Astrocyte of the hippocampus (primary cell): Measurements from ENCODE around the gene LAMP2.
"Not testable (repeated sequence)": the region's sequence is repeated elsewhere in the genome, so short reads cannot be mapped to it uniquely, and the experiment has no call there.

ENCODE experiments used
- DNase-seq: peaks from one replicate; pipeline ENCODE4 v3.0.0; 2011; ENCODE audit warnings: low read depth, low spot score

The LAMP2 gene

GRCh38 chrX:120468825-120469525 lies at the start of gene LAMP2:
Gene LAMP2, minus strand, starts transcription at chrX:120469296. Its CDS starts 127 bp downstream, at chrX:120469169.
- DNase-seq: peak; percentile 93

GRCh38 chrX:120517936-120518335 lies 48.8 kb upstream of the LAMP2 start:
- peak; percentile 75 for DNase-seq

DNA sequence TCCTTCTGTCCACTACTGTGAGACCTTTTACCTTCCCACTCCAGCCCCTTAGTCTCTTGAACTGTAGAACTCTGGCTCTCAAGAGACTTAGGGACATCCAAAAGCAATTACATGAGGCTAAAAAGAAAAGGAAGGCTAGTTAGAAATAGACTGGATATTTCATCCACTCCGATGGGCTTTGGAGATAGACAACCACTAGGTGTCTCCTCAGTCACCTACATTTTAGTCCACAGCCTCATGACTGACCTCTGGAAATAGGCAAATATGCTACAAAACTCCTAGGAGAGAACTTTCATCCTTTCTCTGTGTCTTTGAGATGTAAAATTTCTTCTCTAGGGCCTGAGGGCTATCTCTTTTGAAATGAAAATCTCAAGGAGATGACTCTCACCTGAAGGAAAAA lies 45.1 kb upstream of the LAMP2 start:
- peak; percentile 19 for DNase-seq

GRCh38 chrX:120512627-120513026 lies 43.5 kb upstream of the LAMP2 start:
- no peak for DNase-seq

- no peak for DNase-seq
Measured at GRCh38 chrX:120512222-120512621, 43.1 kb upstream of the LAMP2 start.

GRCh38 chrX:120504569-120504968 lies 35.5 kb upstream of the LAMP2 start:
- no peak for DNase-seq

GRCh38 chrX:120499301-120500072 lies 30.4 kb upstream of the LAMP2 start:
- DNase-seq: no peak

- DNase-seq: not testable (repeated sequence)
Measured at GRCh38 chrX:120490119-120490518, 21.0 kb upstream of the LAMP2 start.

GRCh38 chrX:120486786-120487185 lies 17.7 kb upstream of the LAMP2 start:
- no peak for DNase-seq

DNA sequence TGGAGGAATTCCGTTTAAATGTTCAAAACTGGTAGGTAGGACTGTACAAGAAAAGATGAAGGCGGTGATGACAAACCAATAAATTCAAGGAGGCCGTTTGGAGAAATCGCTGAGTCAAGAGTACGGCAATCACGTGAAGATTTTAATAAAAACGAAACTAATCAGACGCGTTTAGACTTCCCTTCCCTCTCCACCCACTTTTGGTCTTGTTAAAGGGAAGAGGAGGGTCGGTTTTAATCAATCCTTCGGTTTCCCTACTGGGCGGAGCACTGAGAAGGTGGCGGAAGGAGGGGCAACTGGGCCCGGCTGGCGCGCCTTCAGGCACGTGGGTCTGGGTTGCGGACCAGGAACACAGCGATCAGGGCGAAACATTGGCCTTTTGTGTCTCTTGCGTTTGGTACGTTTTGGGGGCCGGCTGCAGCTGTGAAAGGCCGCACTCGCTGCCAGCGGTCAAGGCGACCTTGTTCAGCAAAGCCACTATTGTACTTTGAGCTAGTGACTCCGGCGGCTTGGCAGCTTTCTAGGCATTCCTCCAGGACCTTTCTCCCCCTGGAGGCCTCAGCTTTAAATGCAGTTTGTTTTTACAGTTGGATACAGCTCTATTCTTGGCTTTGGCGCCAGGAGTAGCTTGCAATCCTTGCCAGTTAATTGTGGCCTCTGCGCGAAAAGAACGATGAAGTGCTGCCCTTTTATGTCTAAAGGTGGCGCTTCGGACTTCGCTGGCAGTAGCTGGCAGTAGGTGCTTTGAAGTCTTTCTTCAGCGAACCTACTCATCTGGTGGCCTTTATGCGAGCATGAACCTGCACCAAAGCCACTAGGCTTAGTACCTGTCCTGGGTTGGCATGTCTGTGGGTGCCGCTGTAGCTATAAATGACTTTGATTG lies 16.8 kb upstream of the LAMP2 start:
- DNase-seq: peak; percentile 88

- peak; percentile 7 for DNase-seq
Measured at GRCh38 chrX:120485315-120485637, 16.2 kb upstream of the LAMP2 start.

- no peak for DNase-seq
Measured at GRCh38 chrX:120477453-120477852, 8.4 kb upstream of the LAMP2 start.

DNA sequence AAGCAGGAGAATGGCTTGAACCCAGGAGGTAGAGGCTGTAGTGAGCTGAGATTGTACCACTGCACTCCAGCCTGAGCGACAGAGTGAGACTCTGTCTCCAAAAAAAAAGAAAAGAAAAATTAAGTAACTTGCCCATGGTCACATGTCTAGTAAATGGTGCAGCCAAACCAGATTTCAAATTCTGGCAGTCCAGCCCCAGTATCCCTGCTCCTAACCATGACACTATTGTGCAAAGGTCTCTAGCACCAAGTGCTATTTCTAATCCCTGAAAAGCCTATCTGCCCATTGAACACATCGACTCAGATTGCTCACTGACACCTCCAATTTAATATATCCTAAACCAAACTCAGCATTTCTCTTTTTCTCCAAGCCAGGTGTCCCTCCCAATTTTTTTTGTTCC lies 7.6 kb upstream of the LAMP2 start:
- DNase-seq: no peak

DNA sequence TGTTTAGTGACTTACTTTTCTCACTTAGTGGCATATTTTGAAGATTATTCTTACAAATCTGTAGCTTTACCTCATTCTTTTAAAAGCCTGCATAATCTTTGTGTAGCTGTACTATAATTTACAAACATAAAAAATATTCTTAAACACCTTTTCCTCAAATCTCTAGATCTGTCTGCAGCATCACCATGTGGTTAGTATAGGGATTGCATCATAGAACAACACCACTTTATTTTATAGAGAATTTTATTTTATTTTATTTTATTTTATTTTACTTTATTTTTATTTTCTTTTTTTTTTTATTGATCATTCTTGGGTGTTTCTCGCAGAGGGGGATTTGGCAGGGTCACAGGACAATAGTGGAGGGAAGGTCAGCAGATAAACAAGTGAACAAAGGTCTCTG lies 6.4 kb upstream of the LAMP2 start:
- DNase-seq: peak; percentile 39

DNA sequence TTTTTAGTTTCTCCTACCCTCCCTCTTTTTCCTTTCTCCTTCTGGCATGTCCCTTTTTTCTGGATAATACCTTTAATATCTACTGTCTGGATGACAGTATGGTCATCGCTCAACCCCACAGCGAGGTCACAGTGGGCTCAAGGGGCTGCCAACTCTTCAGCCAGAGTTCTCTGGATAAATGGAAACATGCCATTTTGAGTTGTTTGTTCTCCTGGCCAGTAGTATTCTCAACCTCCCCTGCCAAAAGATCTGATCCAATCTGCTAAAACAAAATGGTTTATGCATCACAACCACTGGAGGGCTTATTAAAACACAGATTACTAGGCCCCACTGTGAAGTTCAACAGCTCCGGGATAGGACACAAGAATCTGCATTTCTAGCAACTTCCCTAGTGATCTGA lies 5.0 kb upstream of the LAMP2 start:
- no peak for DNase-seq

GRCh38 chrX:120469657-120470056 lies 561 bp upstream of the LAMP2 start:
- DNase-seq: not testable (repeated sequence)

GRCh38 chrX:120468479-120468824 lies 644 bp downstream of the LAMP2 start:
- no peak for DNase-seq

GRCh38 chrX:120468071-120468470 lies 1.0 kb downstream of the LAMP2 start:
- DNase-seq: no peak

DNA sequence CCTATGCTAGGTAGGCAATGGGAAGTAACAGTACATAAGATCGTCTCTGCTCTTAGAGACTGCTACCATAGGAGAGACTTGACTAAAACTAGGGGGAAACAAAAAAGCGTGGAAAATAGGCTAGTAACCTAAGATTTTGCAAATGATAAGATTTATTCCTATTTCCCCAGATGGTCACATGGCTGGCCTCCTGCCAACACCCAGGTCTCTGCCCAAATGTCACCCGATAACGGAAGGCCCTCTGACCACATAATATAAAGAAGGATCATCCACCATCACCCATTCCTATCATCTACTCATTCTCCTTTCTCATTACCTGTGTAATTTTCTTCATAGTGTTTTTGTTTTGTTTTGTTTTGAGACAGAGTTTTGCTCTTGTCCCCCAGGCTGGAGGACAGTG lies 4.7 kb downstream of the LAMP2 start:
- DNase-seq: no peak

DNA sequence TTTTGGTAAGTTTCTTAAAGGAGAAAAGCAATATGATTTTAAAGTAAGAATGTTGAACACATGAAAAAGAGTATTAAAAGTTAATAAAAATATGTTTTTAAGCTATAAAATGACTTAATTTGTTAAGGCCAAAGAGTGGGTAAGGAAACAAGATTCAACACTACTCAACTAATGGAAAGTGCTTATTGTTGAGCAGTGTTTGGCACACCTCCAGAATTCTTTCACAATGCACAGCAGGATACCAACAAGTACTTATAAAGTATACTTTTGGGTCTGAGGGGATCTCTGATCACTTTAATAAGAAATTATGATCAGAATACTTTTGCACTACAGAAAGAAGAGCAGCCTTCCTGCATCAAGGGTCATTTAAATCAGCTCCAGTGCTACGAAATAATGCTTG lies 5.9 kb downstream of the LAMP2 start:
- DNase-seq: peak; percentile 41

- no peak for DNase-seq
Measured at GRCh38 chrX:120462370-120462769, 6.7 kb downstream of the LAMP2 start.

- DNase-seq: no peak
Measured at GRCh38 chrX:120459309-120459708, 9.8 kb downstream of the LAMP2 start.
